Measurements from ENCODE around the gene NRG3. TPM values are rescaled to one million over a fixed set of nuclear protein-coding genes. Genes with fewer than 3 reads are reported as not detected.

The NRG3 gene
- total RNA-seq, 6 experiments from 2014 or later, result not detected

DNA sequence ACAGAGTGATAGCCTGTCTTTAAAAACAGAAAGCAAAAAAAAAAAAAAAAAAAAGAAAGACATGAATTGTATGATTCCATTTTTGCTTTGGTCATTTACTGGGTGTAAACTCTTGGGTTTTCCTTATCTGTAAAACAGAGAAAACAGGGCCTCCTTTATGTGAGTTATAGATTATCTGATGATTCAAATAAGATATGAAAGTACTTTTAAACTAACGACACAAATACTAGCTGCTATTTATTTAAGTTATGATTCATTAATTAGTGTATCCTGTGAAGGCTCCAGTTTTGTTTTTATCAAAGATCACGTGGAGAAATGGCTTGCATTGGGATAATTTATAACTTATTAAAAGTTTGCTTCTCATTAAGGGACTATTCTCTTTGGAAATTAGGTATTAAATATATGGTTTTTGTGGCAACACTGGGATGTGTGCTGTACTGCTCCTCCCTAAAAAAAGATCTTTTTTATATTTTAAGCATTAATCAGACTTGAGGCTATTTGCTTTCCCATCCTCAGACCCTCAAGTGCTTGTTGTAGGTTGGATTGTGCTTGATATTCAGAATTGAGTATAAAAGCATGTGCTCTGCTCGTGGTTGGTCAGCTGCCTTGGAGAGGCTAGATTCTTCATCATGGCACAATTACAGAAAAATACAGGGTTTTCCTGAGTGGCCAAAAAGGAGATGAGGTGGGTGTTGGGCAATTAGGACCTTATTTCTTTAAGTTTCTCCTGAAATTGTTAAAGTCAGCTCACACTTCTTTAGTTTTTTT, 39.9 kb downstream of the NRG3 start:
- DNase-seq, result no peak
- H3K36me3 Mint-ChIP-seq (ENCODE audit: low read depth), result no peaks in the 10 kb centered on the region
- H3K4me3 Mint-ChIP-seq, result no peak overlapping the region
- TF ChIP-seq CTCF (IDR thresholded peaks at IDR 0.05), result no peak
- no peaks in the 10 kb centered on the region for H3K27me3 Mint-ChIP-seq (ENCODE audit: insufficient read depth)
- no peak overlapping the region for H3K27ac Mint-ChIP-seq
- H3K9me3 Mint-ChIP-seq, result peaks cover 35% of the 10 kb centered on the region
- H3K4me1 Mint-ChIP-seq (ENCODE audit: low read depth), result no peaks in the 10 kb centered on the region

- no peak overlapping the region for H3K27ac Mint-ChIP-seq
- DNase-seq, result no peak
- no peaks in the 10 kb centered on the region for H3K36me3 Mint-ChIP-seq (ENCODE audit: low read depth)
- TF ChIP-seq CTCF (IDR thresholded peaks at IDR 0.05), result no peak
- no peaks in the 10 kb centered on the region for H3K27me3 Mint-ChIP-seq (ENCODE audit: insufficient read depth)
- H3K9me3 Mint-ChIP-seq, result peaks cover 35% of the 10 kb centered on the region
- H3K4me3 Mint-ChIP-seq, result no peak overlapping the region
- no peaks in the 10 kb centered on the region for H3K4me1 Mint-ChIP-seq (ENCODE audit: low read depth)
These were observed 40.5 kb downstream of the NRG3 start for GRCh38 chr10:81915504-81915897.

GRCh38 chr10:81917666-81918065, 42.7 kb downstream of the NRG3 start:
- no peak overlapping the region for H3K27ac Mint-ChIP-seq
- H3K4me1 Mint-ChIP-seq (ENCODE audit: low read depth), result no peaks in the 10 kb centered on the region

DNA sequence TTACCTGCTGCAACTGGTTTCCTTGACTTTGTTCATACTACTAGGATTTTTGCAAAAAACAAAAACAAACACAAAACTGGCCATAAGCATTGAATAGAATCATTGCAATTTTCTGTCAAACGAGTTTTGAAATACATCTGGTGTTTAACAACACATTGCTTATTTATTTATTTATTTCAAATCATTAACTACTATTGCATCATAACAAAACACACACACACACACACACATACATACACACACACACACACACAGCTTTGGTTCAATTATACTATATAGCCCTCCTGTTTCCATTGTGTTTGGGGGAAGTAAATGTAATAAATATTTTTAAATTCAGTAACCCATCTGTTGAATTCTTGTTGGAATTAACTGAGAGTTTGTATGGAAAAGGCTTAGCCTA, 43.8 kb downstream of the NRG3 start:
- Mint-ChIP-seq H3K27me3 (ENCODE audit: insufficient read depth) (no peaks in the 10 kb centered on the region; the same call in 1 of the 2 replicates), H3K4me1 (ENCODE audit: low read depth) (no peaks in the 10 kb centered on the region), H3K27ac (no peak overlapping the region), H3K4me3 (no peak overlapping the region), H3K36me3 (ENCODE audit: low read depth) (no peaks in the 10 kb centered on the region), H3K9me3 (peaks cover 32% of the 10 kb centered on the region)
- no peak for DNase-seq
- no peak for TF ChIP-seq CTCF (IDR thresholded peaks at IDR 0.05)

More at GRCh38 chr10:81917666-81918065, 42.7 kb downstream of the NRG3 start:
- no peak overlapping the region for H3K4me3 Mint-ChIP-seq
- no peak for TF ChIP-seq CTCF (IDR thresholded peaks at IDR 0.05)
- H3K27me3 Mint-ChIP-seq (ENCODE audit: insufficient read depth), result no peaks in the 10 kb centered on the region; the same call in 1 of the 2 replicates
- no peak for DNase-seq
- no peaks in the 10 kb centered on the region for H3K36me3 Mint-ChIP-seq (ENCODE audit: low read depth)
- peaks cover 28% of the 10 kb centered on the region for H3K9me3 Mint-ChIP-seq

DNA sequence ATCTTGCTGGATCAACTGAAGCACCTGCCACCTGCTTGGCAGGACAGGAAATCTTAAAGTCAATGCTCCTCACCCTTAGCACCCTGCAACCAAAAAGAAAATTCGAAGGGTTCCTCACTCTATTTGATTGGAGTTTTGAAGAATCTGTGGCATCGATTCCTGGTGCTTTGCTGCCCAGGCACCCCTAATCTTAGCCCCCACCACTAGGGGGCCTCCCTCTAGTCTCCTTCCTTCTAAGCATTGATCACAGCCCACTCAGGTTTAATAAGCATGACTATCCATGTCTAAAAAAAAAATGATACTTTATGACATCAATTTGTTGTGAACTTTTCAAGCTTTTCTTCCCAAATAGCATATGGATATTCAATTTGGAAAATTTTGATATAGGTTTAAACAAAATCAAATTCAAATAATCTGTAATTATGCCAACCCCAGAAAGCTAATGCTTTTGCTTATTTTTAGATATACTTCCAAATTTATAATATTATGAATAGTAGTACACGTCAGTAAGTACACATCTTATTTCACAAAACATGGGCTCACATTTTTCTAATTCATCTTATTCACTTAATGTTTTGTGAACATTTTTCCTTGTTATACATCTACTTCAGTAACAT, 45.3 kb downstream of the NRG3 start:
- Mint-ChIP-seq H3K36me3 (ENCODE audit: low read depth) (no peaks in the 10 kb centered on the region), H3K4me3 (no peak overlapping the region), H3K4me1 (ENCODE audit: low read depth) (no peaks in the 10 kb centered on the region), H3K27ac (no peak overlapping the region), H3K9me3 (peaks cover 40% of the 10 kb centered on the region), H3K27me3 (ENCODE audit: insufficient read depth) (no peaks in the 10 kb centered on the region; the same call in 1 of the 2 replicates)
- no peak for DNase-seq
- peak; percentile 47; the same call in 1 of the 2 replicates for TF ChIP-seq CTCF (IDR thresholded peaks at IDR 0.05)

All from HFFc6 (cell line).